Gastrocnemius medialis (tissue), 4 donors: ENCODE measurements around the gene TRIM66. TPM values are rescaled to one million over a fixed set of nuclear protein-coding genes. Genes with fewer than 3 reads are reported as not detected.
A peak's percentile ranks its signal among the peaks of the same experiment; 100 is the strongest.

Experiments
- ATAC-seq, 2 donors: fragments of 150-250 bp; one replicate each; pipeline ENCODE4 v1.9.1; 2016
- DNase-seq, 2 donors: peaks; one replicate each; pipeline ENCODE4 v3.0.0-alpha.2; 2019
- H3K27ac ChIP-seq, 4 donors: fragments of 200-600 bp; sonication (generic); 1 replicate in 1 of 4; 2 replicates in 3 of 4; pipeline ENCODE4 v1.5.1; 2016 to 2018; ENCODE audit warnings: mild to moderate bottlenecking in 2 of 4, moderate library complexity in 1 of 4
- H3K27me3 ChIP-seq, 3 donors: fragments of 200-600 bp; sonication (generic) in 2 of 3; 1 replicate in 1 of 3; 2 replicates in 2 of 3; pipeline versions ENCODE4 v1.5.1 to v1.6.0; 2016 to 2019; ENCODE audit warnings: mild to moderate bottlenecking in 1 of 3, moderate library complexity in 1 of 3
- H3K36me3 ChIP-seq, 2 donors: fragments of 200-600 bp; sonication (generic) in 1 of 2; one replicate each; pipeline ENCODE4 v1.5.1; 2017 to 2018
- H3K4me1 ChIP-seq, 2 donors: fragments of 200-600 bp; sonication (generic) in 1 of 2; one replicate each; pipeline ENCODE4 v1.5.1; 2016 to 2017; ENCODE audit warnings: mild to moderate bottlenecking in 2 of 2
- H3K4me3 ChIP-seq, 4 donors: fragments of 200-600 bp; sonication (generic) in 3 of 4; 1 replicate in 1 of 4; 2 replicates in 3 of 4; pipeline ENCODE4 v1.5.1; 2016 to 2019; ENCODE audit warnings: mild to moderate bottlenecking in 2 of 4
- H3K9me3 ChIP-seq, 3 donors: fragments of 200-600 bp; sonication (generic) in 2 of 3; 1 replicate in 1 of 3; 2 replicates in 2 of 3; pipeline ENCODE4 v1.5.1; 2016 to 2019
- POLR2A ChIP-seq, 2 donors: fragments of 450-650 bp; IDR thresholded peaks; one replicate each; pipeline ENCODE4 v1.6.1; 2017; ENCODE audit warnings: antibody characterized with exemption in 2 of 2, mild to moderate bottlenecking in 2 of 2, moderate library complexity in 2 of 2
- in situ Hi-C, 4 donors: fragments of 200-750 bp; cut with MboI; loops; one replicate each; pipeline versions ENCODE4 v1.15.0 to v1.8.0; 2017; ENCODE audit warnings: low sequenced_read_pairs in 4 of 4
- intact Hi-C: fragments of 100-400 bp; cut with DNase I; formaldehyde crosslinking; loops from one replicate; pipeline ENCODE4 v1.15.1; 2023; ENCODE audit warnings: low total_unique reads
- total RNA-seq, 4 donors: library from RNA; depleted of rRNA; stranded (reverse); fragments of >200 nt; gene quantifications; one replicate each; pipeline versions ENCODE4 v1.1.0 to v1.2.3, GENCODE V29; 2016
- TF ChIP-seq, protein P1 (sequence below), 5 experiments: fragments of 450-650 bp in 3 of 5; fragments of 200-600 bp in 2 of 5; sonication (generic) in 2 of 5; IDR thresholded peaks in 4 of 5; conservative IDR thresholded peaks in 1 of 5; 1 replicate in 4 of 5; 2 replicates in 1 of 5; pipeline ENCODE4 v1.5.1; 2016 to 2019; ENCODE audit warnings: antibody characterized with exemption in 5 of 5, mild to moderate bottlenecking in 3 of 5, moderate library complexity in 3 of 5

The TRIM66 gene, protein sequence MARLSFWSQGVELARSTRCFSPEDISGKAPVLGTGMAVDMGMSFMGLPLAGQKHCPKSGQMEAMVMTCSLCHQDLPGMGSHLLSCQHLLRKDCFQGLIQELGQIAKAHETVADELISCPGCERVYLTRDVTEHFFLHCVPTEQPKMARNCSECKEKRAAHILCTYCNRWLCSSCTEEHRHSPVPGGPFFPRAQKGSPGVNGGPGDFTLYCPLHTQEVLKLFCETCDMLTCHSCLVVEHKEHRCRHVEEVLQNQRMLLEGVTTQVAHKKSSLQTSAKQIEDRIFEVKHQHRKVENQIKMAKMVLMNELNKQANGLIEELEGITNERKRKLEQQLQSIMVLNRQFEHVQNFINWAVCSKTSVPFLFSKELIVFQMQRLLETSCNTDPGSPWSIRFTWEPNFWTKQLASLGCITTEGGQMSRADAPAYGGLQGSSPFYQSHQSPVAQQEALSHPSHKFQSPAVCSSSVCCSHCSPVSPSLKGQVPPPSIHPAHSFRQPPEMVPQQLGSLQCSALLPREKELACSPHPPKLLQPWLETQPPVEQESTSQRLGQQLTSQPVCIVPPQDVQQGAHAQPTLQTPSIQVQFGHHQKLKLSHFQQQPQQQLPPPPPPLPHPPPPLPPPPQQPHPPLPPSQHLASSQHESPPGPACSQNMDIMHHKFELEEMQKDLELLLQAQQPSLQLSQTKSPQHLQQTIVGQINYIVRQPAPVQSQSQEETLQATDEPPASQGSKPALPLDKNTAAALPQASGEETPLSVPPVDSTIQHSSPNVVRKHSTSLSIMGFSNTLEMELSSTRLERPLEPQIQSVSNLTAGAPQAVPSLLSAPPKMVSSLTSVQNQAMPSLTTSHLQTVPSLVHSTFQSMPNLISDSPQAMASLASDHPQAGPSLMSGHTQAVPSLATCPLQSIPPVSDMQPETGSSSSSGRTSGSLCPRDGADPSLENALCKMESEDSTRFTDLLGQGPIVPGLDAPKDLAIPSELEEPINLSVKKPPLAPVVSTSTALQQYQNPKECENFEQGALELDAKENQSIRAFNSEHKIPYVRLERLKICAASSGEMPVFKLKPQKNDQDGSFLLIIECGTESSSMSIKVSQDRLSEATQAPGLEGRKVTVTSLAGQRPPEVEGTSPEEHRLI (N-terminal part only)
- total RNA-seq, result 1 to 10 TPM in 2 of 4 donors, under 1 TPM in 2; 0.55 to 6.5 (median 1.1) TPM

DNA sequence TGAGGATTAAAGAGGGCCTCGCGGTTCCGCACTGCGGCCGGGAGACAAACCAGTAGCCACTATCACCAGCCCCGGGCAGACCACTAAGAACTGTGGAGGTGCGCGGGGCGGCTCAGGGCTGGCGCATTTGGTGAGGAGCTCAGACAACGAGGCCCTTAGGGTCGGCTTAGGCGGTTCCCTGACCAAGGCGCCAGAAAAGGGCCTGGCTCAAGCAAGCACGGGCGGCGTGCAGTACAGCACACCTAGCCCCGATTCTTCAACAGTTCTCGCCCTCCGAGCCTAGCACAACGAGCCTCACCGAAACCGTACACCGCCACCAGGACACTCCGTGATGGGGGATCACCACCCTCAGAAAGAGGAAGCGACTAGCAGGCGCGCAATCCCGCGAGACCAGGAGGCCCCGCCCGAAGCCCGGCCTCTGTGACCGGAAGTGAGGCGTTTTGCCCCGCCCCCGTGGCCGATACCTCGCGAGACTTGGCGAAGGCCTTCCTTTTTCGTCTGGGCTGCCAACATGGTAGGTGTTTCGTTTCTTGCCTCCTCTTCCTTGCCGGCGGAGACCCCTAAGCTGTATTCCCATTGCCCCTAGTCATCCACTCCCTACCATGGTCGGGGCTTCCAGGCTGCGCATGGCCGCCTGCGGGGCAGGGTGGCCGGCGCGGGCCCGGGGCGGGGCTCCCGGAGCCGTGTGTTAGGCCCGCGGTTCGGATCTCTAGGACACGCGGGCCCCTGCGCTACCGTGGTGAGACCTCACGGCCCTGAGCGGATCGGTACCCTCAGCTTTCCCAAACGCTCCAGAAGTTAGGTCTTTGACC, at the start of gene TRIM66, which contains the start of gene RPL27A:
Gene TRIM66, minus strand, starts transcription at position 363 of the 812 bp plus-strand sequence. CDS start 10,391 bp downstream, outside the sequence.
Gene RPL27A, plus strand, starts transcription at position 490 of the 812 bp plus-strand sequence. Its CDS starts 22 bp downstream, at position 512.
- peaks cover 25 to 26% of the 10 kb centered on the region in 2 donors for H3K4me1 ChIP-seq
- ATAC-seq (peak; percentile 97 to 98), DNase-seq (peak; percentile 97)
- in situ Hi-C loops (loop anchor here (10.0 to 25.0 kb wide), 6 partner anchors 130 to 455 kb away; partner anchors contain the start of genes TMEM9B (in 2 of the 4) and AKIP1 (in 1 of the 4)), intact Hi-C loops (loop anchor here (1.0 to 5.0 kb wide), 3 partner anchors 35 to 282 kb away; partner anchors contain the start of gene TMEM9B)
- peak within 1 kb of the TSS; percentile 88 to 99 (median 98) for H3K27ac ChIP-seq
- H3K36me3 ChIP-seq, result peaks cover 0 to 28% of the 10 kb centered on the region in 2 donors
- H3K27me3 ChIP-seq, result no peaks in the 10 kb centered on the region
- TF ChIP-seq, protein P1, sequence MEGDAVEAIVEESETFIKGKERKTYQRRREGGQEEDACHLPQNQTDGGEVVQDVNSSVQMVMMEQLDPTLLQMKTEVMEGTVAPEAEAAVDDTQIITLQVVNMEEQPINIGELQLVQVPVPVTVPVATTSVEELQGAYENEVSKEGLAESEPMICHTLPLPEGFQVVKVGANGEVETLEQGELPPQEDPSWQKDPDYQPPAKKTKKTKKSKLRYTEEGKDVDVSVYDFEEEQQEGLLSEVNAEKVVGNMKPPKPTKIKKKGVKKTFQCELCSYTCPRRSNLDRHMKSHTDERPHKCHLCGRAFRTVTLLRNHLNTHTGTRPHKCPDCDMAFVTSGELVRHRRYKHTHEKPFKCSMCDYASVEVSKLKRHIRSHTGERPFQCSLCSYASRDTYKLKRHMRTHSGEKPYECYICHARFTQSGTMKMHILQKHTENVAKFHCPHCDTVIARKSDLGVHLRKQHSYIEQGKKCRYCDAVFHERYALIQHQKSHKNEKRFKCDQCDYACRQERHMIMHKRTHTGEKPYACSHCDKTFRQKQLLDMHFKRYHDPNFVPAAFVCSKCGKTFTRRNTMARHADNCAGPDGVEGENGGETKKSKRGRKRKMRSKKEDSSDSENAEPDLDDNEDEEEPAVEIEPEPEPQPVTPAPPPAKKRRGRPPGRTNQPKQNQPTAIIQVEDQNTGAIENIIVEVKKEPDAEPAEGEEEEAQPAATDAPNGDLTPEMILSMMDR (IDR thresholded peaks at IDR 0.05 in 4 of 5, conservative IDR thresholded peaks at IDR 0.05 in 1 of 5), result peak in 3 of 5 experiments; percentile 25 to 31 (median 26)
- peak; percentile 97 to 99 for TF ChIP-seq POLR2A (IDR thresholded peaks at IDR 0.05)
- peak within 1 kb of the TSS; percentile 70 to 100 (median 94) for H3K4me3 ChIP-seq
- H3K9me3 ChIP-seq, result no peaks in the 10 kb centered on the region

DNA sequence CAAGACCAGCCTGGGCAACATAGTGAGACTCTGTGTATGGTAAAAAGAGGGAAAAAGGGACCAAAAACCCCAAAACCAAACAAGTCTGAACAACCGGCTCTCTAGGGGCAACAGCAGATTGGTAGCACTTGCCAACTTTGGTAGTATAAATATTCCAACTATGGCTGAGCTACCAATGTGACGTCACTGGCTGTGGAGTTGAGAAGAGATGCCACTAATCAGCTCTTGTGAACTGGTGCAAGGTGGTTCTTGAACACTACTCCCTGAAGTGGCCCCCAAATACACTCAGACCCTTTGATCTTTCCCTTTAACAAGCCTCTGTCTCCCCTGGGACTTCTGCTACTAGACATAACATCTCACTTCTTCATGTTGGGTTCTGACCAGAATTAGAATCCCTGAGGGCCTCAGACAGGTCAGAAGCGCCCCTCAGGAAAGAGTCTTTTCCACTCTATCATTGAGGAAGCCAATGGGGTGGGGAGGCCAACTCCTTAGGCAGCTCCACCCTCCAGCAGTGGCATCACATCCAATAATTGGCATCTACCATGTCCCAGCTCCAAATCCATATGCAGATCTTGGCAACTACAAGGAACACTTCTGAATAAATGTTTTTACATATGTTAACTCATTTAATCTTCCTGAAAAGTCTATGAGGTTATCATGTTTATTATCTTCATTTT, 49.3 kb upstream of the TRIM66 start:
- DNase-seq (no peak), ATAC-seq (no peak)
- Histone ChIP-seq H3K36me3 (no peaks in the 10 kb centered on the region), H3K4me3 (no peak overlapping the region), H3K27ac (peak overlapping the region; percentile 72 to 76 (median 74)), H3K4me1 (peaks cover 18 to 32% of the 10 kb centered on the region in 2 donors), H3K27me3 (no peaks in the 10 kb centered on the region), H3K9me3 (no peaks in the 10 kb centered on the region)
- in situ Hi-C loops (no loop called here), intact Hi-C loops (loop anchor here (2.0 kb wide), 1 partner anchor 25 kb away; no protein-coding TSS in a partner anchor)
- no peak for TF ChIP-seq POLR2A (IDR thresholded peaks at IDR 0.05)

DNA sequence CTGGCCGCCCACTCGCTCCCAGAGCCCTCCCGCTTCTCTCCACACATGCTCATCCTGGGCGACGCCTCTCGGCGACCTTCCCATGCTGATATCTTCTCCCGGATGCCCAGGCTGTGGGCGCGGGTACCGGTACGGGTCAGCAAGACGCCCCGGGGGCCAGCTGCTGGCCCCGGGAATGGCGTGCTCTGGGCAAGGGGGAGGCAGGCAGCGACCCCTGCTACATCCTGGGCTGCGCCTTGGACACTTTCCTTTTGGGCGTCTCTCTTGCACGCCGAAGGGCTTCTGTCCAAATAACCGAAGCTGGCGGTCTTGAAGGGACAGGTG, 48.2 kb upstream of the TRIM66 start:
- H3K27ac ChIP-seq, result no peak overlapping the region
- intact Hi-C loops (no loop called here), in situ Hi-C loops (no loop called here)
- H3K4me1 ChIP-seq, result peaks cover 18 to 32% of the 10 kb centered on the region in 2 donors
- ATAC-seq (no peak), DNase-seq (no peak)
- no peak overlapping the region for H3K4me3 ChIP-seq
- no peak for TF ChIP-seq POLR2A (IDR thresholded peaks at IDR 0.05)
- TF ChIP-seq, protein P1 (IDR thresholded peaks at IDR 0.05 in 4 of 5, conservative IDR thresholded peaks at IDR 0.05 in 1 of 5), result no peak
- no peaks in the 10 kb centered on the region for H3K27me3 ChIP-seq
- H3K36me3 ChIP-seq, result no peaks in the 10 kb centered on the region
- no peaks in the 10 kb centered on the region for H3K9me3 ChIP-seq

DNA sequence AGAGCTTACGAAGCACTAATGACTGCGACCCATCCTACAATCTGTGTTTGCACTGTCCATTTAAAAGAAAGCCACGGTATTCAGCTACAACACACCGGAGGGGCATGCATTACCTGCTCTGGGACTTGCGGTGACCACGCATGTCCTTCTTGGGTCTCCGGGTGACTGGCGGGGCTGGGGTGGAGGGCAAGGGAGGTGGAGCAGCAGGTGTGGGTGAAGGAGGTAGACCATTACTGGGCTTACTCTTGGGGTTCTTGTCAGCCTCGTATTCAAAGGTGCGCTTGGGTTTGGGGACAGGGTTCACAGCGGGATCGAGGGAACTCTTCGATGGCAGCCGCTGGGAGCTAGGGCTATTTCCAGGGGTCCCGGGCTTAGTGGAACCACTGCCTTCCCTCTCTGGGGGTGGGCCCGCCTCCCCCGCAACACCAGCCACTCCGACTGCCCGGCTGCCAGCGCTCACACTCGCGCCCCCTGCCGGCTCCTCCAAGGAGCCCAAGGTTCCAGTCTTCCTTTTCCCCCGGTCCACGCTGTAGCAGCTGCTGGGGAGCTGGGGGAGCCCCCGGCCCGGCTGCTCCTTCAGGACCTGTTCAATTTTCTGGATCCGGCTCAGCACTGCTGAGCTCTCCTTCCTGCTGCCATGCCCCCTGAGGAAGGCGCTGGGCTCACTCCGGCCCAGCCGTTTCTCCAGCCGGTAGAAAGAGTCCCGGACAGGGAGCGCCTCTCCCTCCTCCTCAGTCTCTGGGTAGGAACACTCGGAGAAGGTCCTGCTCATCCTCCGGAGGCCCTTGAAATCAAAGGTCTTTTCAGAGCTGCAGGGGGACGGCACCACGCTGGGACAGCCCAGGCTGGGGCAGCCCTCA, 47.6 kb upstream of the TRIM66 start:
- H3K27ac ChIP-seq, result no peak overlapping the region
- no peak overlapping the region for H3K4me3 ChIP-seq
- peaks cover 18 to 32% of the 10 kb centered on the region in 2 donors for H3K4me1 ChIP-seq
- in situ Hi-C loops, result no loop called here
- DNase-seq (no peak), ATAC-seq (no peak)
- H3K36me3 ChIP-seq, result no peaks in the 10 kb centered on the region
- no peak for TF ChIP-seq POLR2A (IDR thresholded peaks at IDR 0.05)
- TF ChIP-seq, protein P1 (IDR thresholded peaks at IDR 0.05 in 4 of 5, conservative IDR thresholded peaks at IDR 0.05 in 1 of 5), result no peak
- no peaks in the 10 kb centered on the region for H3K27me3 ChIP-seq
- H3K9me3 ChIP-seq, result no peaks in the 10 kb centered on the region
- intact Hi-C loops, result no loop called here
